PC-9 (cell line): Measurements from ENCODE around the gene KCTD13.

Experiments used
- CTCF ChIP-seq: fragments of 200-600 bp; sonication (generic); conservative IDR thresholded peaks from 2 replicates; pipeline ENCODE4 v1.6.1; 2017; ENCODE audit warnings: mixed run types, antibody characterized with exemption, mild to moderate bottlenecking, moderate library complexity
- EZH2 ChIP-seq: fragments of 200-600 bp; sonication (generic); IDR thresholded peaks from 2 replicates; pipeline ENCODE4 v1.8.0; 2017; ENCODE audit warnings: antibody characterized with exemption, low read depth

DNA sequence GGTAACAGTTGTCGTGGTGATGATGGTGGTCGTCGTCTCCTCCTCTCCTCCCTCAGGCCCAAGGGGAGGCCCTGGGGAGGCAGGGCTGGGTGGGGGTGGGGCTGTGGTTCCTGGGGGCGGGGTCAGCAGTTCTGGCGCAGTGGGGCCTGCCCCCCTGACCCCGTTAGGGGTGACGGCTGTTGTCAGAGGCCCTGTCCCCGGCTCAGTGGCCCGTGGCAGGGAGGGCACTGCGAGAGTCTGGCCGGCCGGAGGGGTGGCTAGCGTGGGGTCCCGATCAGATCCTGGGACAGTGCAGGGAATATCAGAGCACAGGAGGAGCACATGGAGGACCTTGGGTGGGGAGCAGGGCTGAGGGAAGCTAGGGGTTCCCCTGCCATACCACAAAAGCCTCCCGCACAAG lies 29.2 kb downstream of the KCTD13 start:
- no peak for TF ChIP-seq CTCF
- no peak for TF ChIP-seq EZH2
